Lower leg skin (tissue), 4 donors: ENCODE data around the gene SMC6. TPM values are rescaled to one million over a fixed set of nuclear protein-coding genes. Genes with fewer than 3 reads are reported as not detected.

Experiments
- DNase-seq, 2 donors: peaks; one replicate each; pipeline ENCODE4 v3.0.0-alpha.2; 2019; ENCODE audit warnings: low spot score in 2 of 2
- H3K4me3 ChIP-seq: fragments of 200-600 bp; sonication (generic); 2 replicates; pipeline ENCODE4 v1.5.1; 2017; ENCODE audit warnings: mild to moderate bottlenecking, low read depth; ENCODE audit not compliant: poor library complexity, severe bottlenecking
- POLR2A ChIP-seq, 2 donors: fragments of 450-650 bp; IDR thresholded peaks; one replicate each; pipeline ENCODE4 v1.6.1; 2016 to 2017; ENCODE audit warnings: antibody characterized with exemption in 2 of 2, mild to moderate bottlenecking in 1 of 2, moderate library complexity in 1 of 2
- WGBS, 2 donors: methylation state at CpG; one replicate each; pipeline ENCODE4 v1.1.5; 2018; 5-methylcytosine and 5-hydroxymethylcytosine counted together
- intact Hi-C: fragments of 100-400 bp; cut with DNase I; formaldehyde crosslinking; loops from one replicate; pipeline ENCODE4 v1.15.0; 2023; ENCODE audit warnings: low total_unique reads
- total RNA-seq, 4 donors: library from RNA; depleted of rRNA; stranded (reverse); fragments of >200 nt; gene quantifications; one replicate each; pipeline ENCODE4 v1.1.0, GENCODE V29; 2016
- TF ChIP-seq, protein P1 (sequence below), 3 donors: fragments of 450-650 bp; IDR thresholded peaks; one replicate each; pipeline ENCODE4 v1.5.1; 2016; ENCODE audit warnings: antibody characterized with exemption in 3 of 3, mild to moderate bottlenecking in 3 of 3, moderate library complexity in 2 of 3

The SMC6 gene
- total RNA-seq, 4 donors from 2014 or later = 14.2 to 17.9 (median 15.4) TPM

DNA sequence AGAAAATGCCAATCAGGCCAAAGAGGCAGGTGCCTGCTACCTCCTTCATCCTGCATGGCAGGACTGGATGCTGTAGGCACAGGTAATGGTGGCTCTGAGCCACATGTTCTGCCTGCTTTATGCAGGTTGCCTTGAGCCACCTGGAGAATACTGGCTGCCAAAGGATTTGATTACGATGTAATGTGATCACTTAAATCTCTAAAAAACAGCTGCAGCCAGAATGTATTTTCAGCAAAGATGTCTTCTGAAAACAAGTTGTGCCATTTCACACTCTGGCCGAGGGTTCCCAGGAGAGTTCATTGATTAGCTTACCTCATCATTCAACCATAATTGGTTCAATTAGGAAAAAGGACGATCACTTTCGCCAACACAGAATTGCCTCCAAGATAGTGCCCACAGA, 44.7 kb upstream of the SMC6 start:
- 42 to 67% methylated on average over 4 of the region's 4 CpGs for WGBS, 2 donors
- intact Hi-C loops = no loop called here
- DNase-seq = no peak
- no peak overlapping the region for H3K4me3 ChIP-seq
- TF ChIP-seq, protein P1, sequence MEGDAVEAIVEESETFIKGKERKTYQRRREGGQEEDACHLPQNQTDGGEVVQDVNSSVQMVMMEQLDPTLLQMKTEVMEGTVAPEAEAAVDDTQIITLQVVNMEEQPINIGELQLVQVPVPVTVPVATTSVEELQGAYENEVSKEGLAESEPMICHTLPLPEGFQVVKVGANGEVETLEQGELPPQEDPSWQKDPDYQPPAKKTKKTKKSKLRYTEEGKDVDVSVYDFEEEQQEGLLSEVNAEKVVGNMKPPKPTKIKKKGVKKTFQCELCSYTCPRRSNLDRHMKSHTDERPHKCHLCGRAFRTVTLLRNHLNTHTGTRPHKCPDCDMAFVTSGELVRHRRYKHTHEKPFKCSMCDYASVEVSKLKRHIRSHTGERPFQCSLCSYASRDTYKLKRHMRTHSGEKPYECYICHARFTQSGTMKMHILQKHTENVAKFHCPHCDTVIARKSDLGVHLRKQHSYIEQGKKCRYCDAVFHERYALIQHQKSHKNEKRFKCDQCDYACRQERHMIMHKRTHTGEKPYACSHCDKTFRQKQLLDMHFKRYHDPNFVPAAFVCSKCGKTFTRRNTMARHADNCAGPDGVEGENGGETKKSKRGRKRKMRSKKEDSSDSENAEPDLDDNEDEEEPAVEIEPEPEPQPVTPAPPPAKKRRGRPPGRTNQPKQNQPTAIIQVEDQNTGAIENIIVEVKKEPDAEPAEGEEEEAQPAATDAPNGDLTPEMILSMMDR (IDR thresholded peaks at IDR 0.05) = no peak

DNA sequence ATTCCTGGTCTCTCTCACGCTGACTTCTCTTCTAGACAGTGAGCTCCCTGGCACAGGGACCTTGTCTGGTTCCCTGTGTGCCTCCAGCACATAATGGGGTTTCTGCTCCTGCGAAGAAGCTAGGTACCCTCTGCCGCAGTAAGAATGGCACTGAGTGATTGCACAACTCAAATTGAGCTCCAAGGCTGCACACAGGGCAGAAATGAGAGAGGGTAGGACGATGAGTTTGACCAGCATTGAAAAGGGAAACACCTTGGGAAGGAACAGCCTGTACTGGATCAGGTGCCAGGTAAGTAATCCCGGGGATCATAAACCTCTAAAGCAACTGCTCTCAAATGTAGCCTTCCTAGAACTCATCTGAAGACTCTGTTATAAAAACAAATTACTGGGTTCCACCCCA, 41.7 kb upstream of the SMC6 start:
- no peak for TF ChIP-seq POLR2A (IDR thresholded peaks at IDR 0.05)
- TF ChIP-seq, protein P1 (IDR thresholded peaks at IDR 0.05) = no peak
- no peak overlapping the region for H3K4me3 ChIP-seq
- no peak for DNase-seq
- intact Hi-C loops = no loop called here
- 65 to 73% methylated on average over 5 of the region's 5 CpGs for WGBS, 2 donors

DNA sequence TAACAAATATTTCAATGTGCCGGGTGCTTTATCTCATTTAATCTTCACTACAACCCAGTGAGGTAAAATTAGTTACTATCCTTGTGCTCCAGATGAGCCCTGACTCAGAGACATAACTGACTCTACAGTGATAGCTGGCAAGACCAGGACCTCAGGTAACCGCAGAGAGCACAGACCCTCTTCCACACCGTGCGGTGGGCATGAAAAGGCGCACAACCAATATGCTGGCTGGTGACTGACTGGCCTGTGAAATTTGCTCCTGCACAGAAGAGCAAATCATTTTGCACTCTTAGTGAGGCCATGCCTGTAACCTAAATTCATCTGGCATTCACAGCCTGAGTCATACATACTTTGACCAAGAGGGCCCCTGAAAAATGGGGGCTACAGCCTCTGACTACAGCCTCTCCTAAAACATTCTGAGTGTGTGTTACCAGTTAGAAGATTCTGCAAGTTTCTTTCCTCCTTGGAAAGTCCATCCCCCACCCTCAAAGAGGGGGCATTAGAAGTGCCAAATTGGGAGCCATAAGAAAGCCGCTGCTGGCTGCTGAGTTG, 40.3 kb upstream of the SMC6 start:
- 78 to 90% methylated on average over 6 of the region's 6 CpGs for WGBS, 2 donors
- TF ChIP-seq, protein P1 (IDR thresholded peaks at IDR 0.05) = no peak
- TF ChIP-seq POLR2A (IDR thresholded peaks at IDR 0.05) = no peak
- intact Hi-C loops = no loop called here
- no peak for DNase-seq
- H3K4me3 ChIP-seq = no peak overlapping the region

DNA sequence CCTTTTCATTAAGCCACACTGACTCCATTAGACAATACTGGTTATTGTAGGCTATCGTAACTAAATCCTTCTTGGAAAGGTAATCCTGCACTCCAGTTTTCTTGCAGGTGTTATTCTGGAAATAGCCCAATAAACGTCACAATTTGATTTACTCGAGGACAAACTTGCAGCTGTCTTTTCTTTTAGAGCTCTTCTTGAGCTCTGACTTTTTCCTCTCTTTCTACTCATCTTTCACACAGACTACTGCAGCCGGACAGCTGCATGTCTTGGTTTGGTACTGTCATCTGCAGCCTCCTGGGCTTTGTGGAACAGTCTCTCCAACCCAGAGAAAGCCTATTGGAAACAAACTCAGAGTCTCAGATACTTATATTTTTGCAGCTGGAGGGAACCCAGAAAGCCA, 39.7 kb upstream of the SMC6 start:
- DNase-seq = no peak
- intact Hi-C loops = no loop called here
- no peak overlapping the region for H3K4me3 ChIP-seq
- TF ChIP-seq, protein P1 (IDR thresholded peaks at IDR 0.05) = no peak
- no peak for TF ChIP-seq POLR2A (IDR thresholded peaks at IDR 0.05)
- 38 to 52% methylated on average over 4 of the region's 4 CpGs for whole genome bisulfite sequencing, 2 donors

DNA sequence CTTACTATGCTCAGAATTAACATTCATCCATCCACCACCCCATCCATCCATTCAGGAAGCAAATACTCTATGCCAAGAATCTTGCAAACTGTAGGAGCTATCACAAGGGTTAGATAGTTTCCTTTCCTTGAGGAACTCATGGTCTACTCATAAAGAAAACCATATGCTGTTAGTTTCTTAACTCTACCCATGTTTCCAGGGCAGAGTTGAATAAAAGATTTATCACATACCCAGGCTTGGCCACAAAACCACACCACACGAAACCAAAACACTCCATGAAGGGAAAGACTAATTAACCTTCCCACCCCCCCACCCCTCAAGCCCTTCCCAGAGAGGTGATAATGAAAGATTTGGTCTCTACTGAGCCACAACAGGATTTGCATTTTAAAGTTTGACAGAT, 38.9 kb upstream of the SMC6 start:
- TF ChIP-seq, protein P1 (IDR thresholded peaks at IDR 0.05) = no peak
- TF ChIP-seq POLR2A (IDR thresholded peaks at IDR 0.05) = no peak
- H3K4me3 ChIP-seq = no peak overlapping the region
- WGBS, 2 donors = 25 to 58% methylated on average over 1 of the region's 1 CpG
- no peak for DNase-seq
- intact Hi-C loops = no loop called here

DNA sequence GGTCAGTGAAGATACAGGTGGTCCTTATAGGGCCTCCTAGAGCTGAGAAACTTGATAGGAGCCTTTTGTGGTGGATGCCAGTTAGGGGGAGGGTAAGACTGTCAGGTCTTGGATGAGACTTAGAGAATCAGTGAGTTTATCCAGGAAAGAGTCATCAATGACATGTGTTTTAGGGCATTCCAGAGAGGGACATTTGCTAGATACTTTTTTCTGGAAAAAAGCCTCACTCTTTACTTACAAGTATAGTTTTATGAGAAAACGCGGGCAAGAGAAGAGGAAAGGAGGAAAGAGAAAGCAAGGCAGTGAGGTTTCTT, 38.2 kb upstream of the SMC6 start:
- no peak for TF ChIP-seq POLR2A (IDR thresholded peaks at IDR 0.05)
- TF ChIP-seq, protein P1 (IDR thresholded peaks at IDR 0.05) = no peak
- WGBS, 2 donors = 68 to 79% methylated on average over 2 of the region's 2 CpGs
- intact Hi-C loops = no loop called here
- H3K4me3 ChIP-seq = no peak overlapping the region
- no peak for DNase-seq
